H1 (cell line): ENCODE data around the gene MAP3K1. TPM values are rescaled to one million over a fixed set of nuclear protein-coding genes. Genes with fewer than 3 reads are reported as not detected.

Source experiments
- CTCF ChIA-PET: fragments of 300-600 bp; sonication (Branson Sonifier 250); formaldehyde crosslinking; loops from one replicate; lab custom pipeline; 2021; ENCODE audit not compliant: partially characterized antibody; lab: Charles Lee
- POLR2A ChIA-PET: fragments of 300-600 bp; sonication (Branson Sonifier 250); formaldehyde crosslinking; loops from one replicate; lab custom pipeline; 2021; ENCODE audit warnings: inconsistent platforms; ENCODE audit not compliant: partially characterized antibody; lab: Charles Lee
- DNase-seq, 2 experiments: peaks; one replicate each; pipeline versions ENCODE4 v3.0.0 to v3.0.0-alpha.2; 2010 to 2022; ENCODE audit warnings: low spot score in 2 of 2, low read depth in 1 of 2, mixed read lengths in 1 of 2
- FAIRE-seq: peaks from 2 replicates; lab custom pipeline; 2011; peaks lifted over from hg19 to GRCh38; lab: Jason Lieb, UNC
- H2AFZ ChIP-seq: 2 replicates; pipeline ENCODE4 v1.8.1; 2012; ENCODE audit warnings: low read length, inconsistent platforms
- H2AK5ac ChIP-seq: 2 replicates; pipeline ENCODE4 v1.6.1; 2013; ENCODE audit warnings: low read depth, low read length
- H2BK120ac ChIP-seq: replicated peaks from 2 replicates; pipeline ENCODE3; 2013; ENCODE audit warnings: low read depth, low read length, inconsistent platforms
- H2BK12ac ChIP-seq: 2 replicates; pipeline ENCODE4 v1.6.1; 2013; ENCODE audit warnings: low read depth, low read length
- H2BK15ac ChIP-seq: 2 replicates; pipeline ENCODE4 v1.6.1; 2013; ENCODE audit warnings: low read length
- H2BK20ac ChIP-seq: 2 replicates; pipeline ENCODE4 v1.6.1; 2013; ENCODE audit warnings: low read length
- H2BK5ac ChIP-seq: 2 replicates; pipeline ENCODE4 v1.6.1; 2013; ENCODE audit warnings: low read depth, low read length
- H3K14ac ChIP-seq: 2 replicates; pipeline ENCODE4 v1.6.1; 2013; ENCODE audit warnings: inconsistent platforms; ENCODE audit not compliant: insufficient read length
- H3K18ac ChIP-seq: 2 replicates; pipeline ENCODE4 v1.6.1; 2013; ENCODE audit warnings: low read length; ENCODE audit errors: extremely low read depth
- H3K23ac ChIP-seq: 2 replicates; pipeline ENCODE4 v1.6.1; 2013; ENCODE audit warnings: inconsistent platforms; ENCODE audit not compliant: insufficient read length
- H3K23me2 ChIP-seq: 2 replicates; pipeline ENCODE4 v1.6.1; 2013; ENCODE audit warnings: low read depth, low read length
- H3K27ac ChIP-seq: 2 replicates; pipeline ENCODE4 v1.6.1; 2011; ENCODE audit warnings: low read depth, low read length, inconsistent platforms
- H3K27me3 ChIP-seq, 4 experiments: replicated peaks in 1 of 4; 1 replicate in 1 of 4; 2 replicates in 3 of 4; pipeline versions ENCODE4 v1.6.1 to v1.8.1; 2011 to 2013; ENCODE audit warnings: low read length in 3 of 4, mild to moderate bottlenecking in 3 of 4, inconsistent platforms in 2 of 4, mixed read lengths in 2 of 4, moderate library complexity in 1 of 4; ENCODE audit not compliant: control insufficient read depth in 3 of 4, insufficient read depth in 3 of 4; ENCODE audit errors: extremely low read depth in 1 of 4
- H3K36me3 ChIP-seq, 4 experiments: 2 replicates each; pipeline versions ENCODE4 v1.6.1 to v1.8.1; 2011 to 2013; ENCODE audit warnings: mild to moderate bottlenecking in 4 of 4, low read length in 3 of 4, moderate library complexity in 2 of 4, control low read depth in 1 of 4, inconsistent platforms in 1 of 4; ENCODE audit not compliant: insufficient read depth in 4 of 4, control insufficient read depth in 2 of 4
- H3K4ac ChIP-seq: replicated peaks from 2 replicates; pipeline ENCODE3; 2013; ENCODE audit warnings: low read length, low read depth, mixed read lengths, inconsistent platforms; ENCODE audit not compliant: insufficient read length
- H3K4me1 ChIP-seq, 4 experiments: replicated peaks in 1 of 4; 1 replicate in 1 of 4; 2 replicates in 3 of 4; pipeline versions ENCODE4 v1.6.1 to v1.8.1; 2011 to 2013; ENCODE audit warnings: low read length in 3 of 4, inconsistent platforms in 2 of 4, mixed read lengths in 1 of 4; ENCODE audit not compliant: insufficient read depth in 4 of 4, control insufficient read depth in 3 of 4
- H3K4me2 ChIP-seq, 2 experiments: 2 replicates each; pipeline versions ENCODE4 v1.6.1 to v1.8.1; 2011 to 2013; ENCODE audit warnings: low read depth in 2 of 2, low read length in 2 of 2, control low read depth in 1 of 2, inconsistent platforms in 1 of 2, mild to moderate bottlenecking in 1 of 2; ENCODE audit not compliant: insufficient read depth in 1 of 2
- H3K4me3 ChIP-seq, 4 experiments: fragments of 200-600, 300-600 bp in 1 of 4; sonication (generic), shearing (Covaris generic), sonication (Bioruptor Twin) in 1 of 4; 2 replicates each; pipeline versions ENCODE4 v1.5.1 to v1.8.1; 2011 to 2016; ENCODE audit warnings: low read length in 4 of 4, low read depth in 3 of 4, control low read depth in 2 of 4, inconsistent platforms in 2 of 4, mild to moderate bottlenecking in 2 of 4, mixed read lengths in 1 of 4, moderate library complexity in 1 of 4; ENCODE audit not compliant: insufficient read depth in 2 of 4; ENCODE audit errors: extremely low read depth in 1 of 4
- H3K56ac ChIP-seq: replicated peaks from 2 replicates; pipeline ENCODE3; 2013; ENCODE audit warnings: low read depth, mild to moderate bottlenecking, mixed read lengths, low read length, inconsistent platforms; ENCODE audit not compliant: insufficient read length
- H3K79me1 ChIP-seq: 2 replicates; pipeline ENCODE4 v1.6.1; 2013; ENCODE audit warnings: low read depth, low read length, control low read depth
- H3K79me2 ChIP-seq, 2 experiments: 2 replicates each; pipeline versions ENCODE4 v1.6.1 to v1.8.1; 2012 to 2013; ENCODE audit warnings: low read length in 2 of 2, mild to moderate bottlenecking in 2 of 2, inconsistent platforms in 1 of 2; ENCODE audit not compliant: insufficient read depth in 2 of 2, control insufficient read depth in 1 of 2
- H3K9ac ChIP-seq, 4 experiments: replicated peaks in 1 of 4; 1 replicate in 1 of 4; 2 replicates in 3 of 4; pipeline versions ENCODE4 v1.6.1 to v1.8.1; 2011 to 2013; ENCODE audit warnings: low read depth in 3 of 4, low read length in 3 of 4, control low read depth in 2 of 4, mild to moderate bottlenecking in 2 of 4, moderate library complexity in 2 of 4, inconsistent platforms in 1 of 4; ENCODE audit errors: extremely low read depth in 1 of 4
- H3K9me3 ChIP-seq, 2 experiments: 2 replicates each; pipeline versions ENCODE4 v1.6.1 to v1.8.1; 2012 to 2013; ENCODE audit warnings: mild to moderate bottlenecking in 2 of 2, moderate library complexity in 2 of 2, control low read depth in 1 of 2, inconsistent platforms in 1 of 2, low read depth in 1 of 2, low read length in 1 of 2, mixed read lengths in 1 of 2; ENCODE audit not compliant: insufficient read depth in 2 of 2
- H4K20me1 ChIP-seq, 2 experiments: replicated peaks in 1 of 2; 2 replicates each; pipeline versions ENCODE3 to v1.8.1; 2011 to 2013; ENCODE audit warnings: inconsistent platforms in 2 of 2, low read length in 2 of 2, mild to moderate bottlenecking in 1 of 2; ENCODE audit not compliant: insufficient read depth in 2 of 2, control insufficient read depth in 1 of 2
- H4K5ac ChIP-seq: 2 replicates; pipeline ENCODE4 v1.6.1; 2013; ENCODE audit warnings: low read length, low read depth, mixed read lengths, inconsistent platforms; ENCODE audit not compliant: insufficient read length
- H4K8ac ChIP-seq: 2 replicates; pipeline ENCODE4 v1.8.0; 2013; ENCODE audit warnings: mild to moderate bottlenecking, moderate library complexity, low read length, inconsistent platforms; ENCODE audit not compliant: insufficient read depth; ENCODE audit errors: extremely low read depth
- H4K91ac ChIP-seq: replicated peaks from 2 replicates; pipeline ENCODE3; 2013; ENCODE audit warnings: low read length, mixed read lengths, inconsistent platforms; ENCODE audit not compliant: insufficient read length
- CHD2 ChIP-seq: IDR thresholded peaks from 2 replicates; pipeline ENCODE4 v1.6.1; 2012; ENCODE audit warnings: low read length, improper control_type of control experiment
- MAX ChIP-seq: IDR thresholded peaks from 2 replicates; pipeline ENCODE4 v1.6.1; 2012; ENCODE audit warnings: inconsistent platforms
- POU5F1 ChIP-seq: IDR thresholded peaks from 2 replicates; pipeline ENCODE4 v1.6.1; 2011; ENCODE audit warnings: low read depth, mild to moderate bottlenecking, low read length, moderate library complexity
- SIN3A ChIP-seq, 2 experiments: IDR thresholded peaks in 1 of 2; conservative IDR thresholded peaks in 1 of 2; 2 replicates each; pipeline ENCODE4 v1.6.1; 2011 to 2012; ENCODE audit warnings: low read length in 2 of 2, improper control_type of control experiment in 1 of 2, low read depth in 1 of 2, mild to moderate bottlenecking in 1 of 2
- TAF1 ChIP-seq: IDR thresholded peaks from 2 replicates; pipeline ENCODE4 v1.6.1; 2011; ENCODE audit warnings: mild to moderate bottlenecking, low read depth, low read length
- USF2 ChIP-seq: IDR thresholded peaks from 2 replicates; pipeline ENCODE4 v1.6.1; 2011; ENCODE audit warnings: low read length, improper control_type of control experiment
- YY1 ChIP-seq: IDR thresholded peaks from 2 replicates; pipeline ENCODE4 v1.6.1; 2011; ENCODE audit warnings: low read depth, mild to moderate bottlenecking, low read length
- WGBS, 2 experiments: shearing (Covaris generic) in 1 of 2; methylation state at CpG; one replicate each; pipeline versions ENCODE4 v1.1.6 to v1.1.7; 2013 to 2015; ENCODE audit warnings: low lambda C conversion rate in 2 of 2, mixed read lengths in 2 of 2, inconsistent platforms in 1 of 2, low coverage in 1 of 2, missing lambda C conversion rate in 1 of 2; ENCODE audit not compliant: insufficient replicate concordance in 2 of 2, insufficient coverage in 1 of 2, insufficient read length in 1 of 2; ENCODE audit errors: extremely low coverage in 1 of 2, missing lambda C conversion rate in 1 of 2; 5-methylcytosine and 5-hydroxymethylcytosine counted together
- polyA plus RNA-seq, 7 experiments: library from polyadenylated mRNA; depleted of rRNA in 3 of 7; stranded (reverse) in 5 of 7; unstranded in 2 of 7; fragments of >200 nt in 5 of 7; fragments of 200-250 nt in 2 of 7; gene quantifications; 1 replicate in 5 of 7; 2 replicates in 1 of 7; 4 replicates in 1 of 7; pipeline versions ENCODE4 v1.2.1 to v1.2.3, GENCODE V29; 2011 to 2013; ENCODE audit warnings: missing spikeins in 2 of 7, mixed read lengths in 2 of 7
- total RNA-seq: library from RNA; stranded (reverse); fragmentation: NEBNext Ultra II Directional; extraction: Animal tissue kit (Norgen Biotek cat#: 25700); gene quantifications from 2 replicates; pipeline ENCODE4 v1.2.1, GENCODE V29; 2021

Gene MAP3K1
- total and polyA plus RNA-seq, 2 of the 8 experiments (the other 6 are each of a cell fraction or from before 2014, with no cell fraction given), result 3.9 to 11.8 TPM

- H3K36me3 ChIP-seq, result no peaks in the 10 kb centered on the region
- DNase-seq, result no peak
- no peaks in the 10 kb centered on the region for H3K79me1 ChIP-seq
- no peak overlapping the region for H2AFZ ChIP-seq
- no peaks in the 10 kb centered on the region for H3K27me3 ChIP-seq
- peaks cover 0 to 8% (median 2%) of the 10 kb centered on the region in 4 experiments; a peak in 5 of 7 replicates for H3K4me1 ChIP-seq
- peaks cover 0 to 67% of the 10 kb centered on the region in 2 experiments; a peak in 2 of 4 replicates for H3K79me2 ChIP-seq
- H3K9me3 ChIP-seq, result no peaks in the 10 kb centered on the region
- H2BK15ac ChIP-seq, result no peak overlapping the region
- H3K27ac ChIP-seq, result no peak overlapping the region
- H2BK5ac ChIP-seq, result no peak overlapping the region
- H3K14ac ChIP-seq, result no peak overlapping the region
- no peak overlapping the region for H4K8ac ChIP-seq
- no peak overlapping the region for H2BK120ac ChIP-seq
- H2BK12ac ChIP-seq, result no peak overlapping the region
- no peak overlapping the region for H2BK20ac ChIP-seq
- H3K56ac ChIP-seq, result no peak overlapping the region
- CTCF ChIA-PET, result interaction anchor here (0.6 to 2.1 kb wide), 8 partner anchors 8 to 555 kb away, joined by 3 to 8 read pairs (median 4); no protein-coding TSS in a partner anchor
- H4K20me1 ChIP-seq, result peaks cover 0 to 11% of the 10 kb centered on the region in 2 experiments
- no peak overlapping the region for H4K91ac ChIP-seq
- no peak overlapping the region for H3K9ac ChIP-seq
- no peak overlapping the region for H3K4me2 ChIP-seq
- no peak overlapping the region for H2AK5ac ChIP-seq
- POLR2A ChIA-PET, result no interaction called here
- WGBS, 2 experiments, result 70% methylated on average over 6 of the region's 6 CpGs; no CpG with 5 or more reads in 1 of the 2 experiments
- H4K5ac ChIP-seq, result no peak overlapping the region
- FAIRE-seq, result no peak
- TF ChIP-seq TAF1, result no peak
- TF ChIP-seq YY1, result no peak
- TF ChIP-seq SIN3A (conservative IDR thresholded peaks at IDR 0.05 in 1 of 2, IDR thresholded peaks at IDR 0.05 in 1 of 2; ENCODE audit: low read depth in 1 of 2, low read length in 2 of 2), result no peak
- TF ChIP-seq CHD2, result no peak
- TF ChIP-seq MAX, result no peak
- TF ChIP-seq POU5F1, result no peak
- TF ChIP-seq USF2, result no peak
- no peak overlapping the region for H3K23ac ChIP-seq
- H3K4ac ChIP-seq, result no peak overlapping the region
- no peak overlapping the region for H3K18ac ChIP-seq
- no peak overlapping the region; a peak in 1 of 8 replicates for H3K4me3 ChIP-seq
- H3K23me2 ChIP-seq, result peaks cover 12% of the 10 kb centered on the region
Observed at GRCh38 chr5:56819060-56819881, 3.9 kb downstream of the MAP3K1 start.
